SK-N-MC (cell line): ENCODE measurements around the gene SOX4.

Experiments
- EZH2 ChIP-seq: fragments of 200-600 bp; sonication (generic); IDR thresholded peaks from one replicate; pipeline ENCODE4 v1.6.1; 2017; ENCODE audit warnings: antibody characterized with exemption
- FOXP2 ChIP-seq: optimal IDR thresholded peaks from 2 replicates; pipeline ENCODE3; 2011; ENCODE audit warnings: mild to moderate bottlenecking, moderate library complexity; ENCODE audit not compliant: insufficient read depth; ENCODE audit errors: extremely low read length, control extremely low read depth
- POLR2AphosphoS5 ChIP-seq: IDR thresholded peaks from 2 replicates; pipeline ENCODE4 v1.6.1; 2012; ENCODE audit warnings: mild to moderate bottlenecking, low read depth, low read length, borderline replicate concordance

- TF ChIP-seq POLR2AphosphoS5 (no peak), EZH2 (no peak), FOXP2 (no peak)
These were observed 15.1 kb downstream of the SOX4 start for GRCh38 chr6:21608601-21609000.
